LNCAP (cell line): ENCODE data around the gene TECTA.

ENCODE experiments used
- CTCF ChIP-seq: fragments of 450-650 bp; IDR thresholded peaks from 2 replicates; pipeline ENCODE4 v1.5.1; 2017; ENCODE audit warnings: mild to moderate bottlenecking

TECTA gene

GRCh38 chr11:121157756-121158155, 56.7 kb downstream of the TECTA start:
- TF ChIP-seq CTCF: no peak

- TF ChIP-seq CTCF: no peak
These were observed 58.7 kb downstream of the TECTA start for GRCh38 chr11:121159741-121160140.

- TF ChIP-seq CTCF: no peak
These were observed 60.4 kb downstream of the TECTA start for GRCh38 chr11:121161349-121161917.

DNA sequence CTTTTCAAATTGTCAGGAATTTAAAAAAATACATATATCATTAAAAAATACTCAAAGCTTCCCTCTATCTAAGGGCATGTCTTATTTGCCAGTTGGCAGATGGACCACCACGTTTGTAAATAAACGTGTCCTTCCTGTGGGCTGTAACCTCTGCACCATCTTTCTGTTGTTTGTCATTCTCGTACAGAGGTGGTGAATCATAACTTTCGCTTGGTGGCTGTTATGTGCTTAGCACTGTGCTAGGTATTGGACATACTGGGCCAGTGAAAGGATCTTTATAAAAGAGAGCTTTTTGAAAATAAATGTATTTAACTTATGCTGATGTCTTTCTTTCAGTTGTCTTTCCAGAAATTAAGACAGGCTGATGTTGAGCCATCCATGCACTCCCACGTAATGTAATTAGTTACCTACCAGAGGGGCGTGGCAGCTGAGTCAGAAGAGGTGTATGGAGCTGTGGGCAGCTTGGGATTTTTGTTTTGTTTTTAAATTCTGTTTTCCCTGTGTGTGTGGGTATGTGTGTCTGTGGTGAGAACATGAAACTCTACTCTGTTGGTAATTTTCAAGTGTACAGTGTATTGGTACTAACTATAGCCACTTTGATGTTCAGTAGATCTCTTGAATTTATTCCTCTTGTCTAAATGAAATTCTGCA, 62.7 kb downstream of the TECTA start:
- TF ChIP-seq CTCF: no peak

DNA sequence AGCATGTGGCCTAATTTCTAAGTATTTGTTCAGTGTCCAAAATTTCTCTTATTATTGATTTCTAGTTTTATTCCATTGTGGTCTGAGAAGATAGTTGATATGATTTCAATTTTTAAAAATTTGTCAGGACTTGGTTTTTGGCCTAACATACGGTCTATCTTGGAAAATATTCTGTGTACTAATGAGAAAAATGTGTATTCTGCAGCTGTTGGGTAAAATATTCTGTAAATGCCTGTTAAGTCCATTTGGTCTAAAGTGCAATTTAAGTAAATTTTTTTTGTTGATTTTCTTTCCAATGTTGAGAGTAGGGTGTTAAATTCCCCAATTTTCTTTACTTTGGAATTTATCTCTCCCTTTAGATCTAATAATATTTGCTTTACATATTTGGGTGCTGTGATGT, 78.3 kb downstream of the TECTA start:
- no peak for TF ChIP-seq CTCF

DNA sequence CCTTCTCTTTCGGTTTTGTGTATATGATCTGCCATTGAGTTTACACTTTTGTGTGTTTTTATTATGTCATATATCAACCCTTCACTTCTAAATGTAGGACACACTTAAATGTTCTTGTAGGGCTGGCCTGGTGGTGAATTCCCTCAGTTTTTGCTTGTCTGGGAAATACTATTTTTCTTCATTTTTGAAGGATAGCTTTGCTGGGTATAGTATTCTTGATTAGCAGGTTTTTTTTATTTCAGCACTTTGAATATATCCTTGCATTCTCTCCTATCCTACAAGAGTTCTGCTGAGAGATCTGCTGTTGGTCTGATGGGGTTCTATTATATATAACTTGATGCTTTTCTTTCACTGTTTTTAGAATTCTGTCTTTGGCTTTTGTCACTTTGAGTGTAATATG, 79.1 kb downstream of the TECTA start:
- no peak for TF ChIP-seq CTCF

GRCh38 chr11:121188776-121189175, 87.7 kb downstream of the TECTA start:
- TF ChIP-seq CTCF: no peak

DNA sequence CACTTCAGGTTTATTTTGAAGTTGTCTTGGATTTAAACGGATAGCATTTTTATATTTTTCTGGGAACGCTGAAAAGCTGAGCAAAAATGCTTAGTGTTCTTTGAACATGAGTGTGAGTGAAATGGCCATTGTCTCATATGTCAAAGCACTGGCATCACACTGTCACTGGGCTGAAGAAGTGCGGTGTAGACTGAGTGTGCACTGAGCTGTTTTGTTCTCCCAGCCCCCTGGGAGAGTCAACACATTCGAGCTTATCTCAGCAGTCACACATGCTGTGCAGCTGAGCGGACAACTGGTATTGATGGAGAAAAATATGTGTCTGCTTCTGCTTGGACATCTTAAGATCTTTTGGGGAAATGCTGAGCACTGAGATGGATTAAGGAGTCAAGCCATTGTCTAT, 90.8 kb downstream of the TECTA start:
- TF ChIP-seq CTCF: no peak
